ENCODE results near the gene SPATA33.

The SPATA33 gene

DNA sequence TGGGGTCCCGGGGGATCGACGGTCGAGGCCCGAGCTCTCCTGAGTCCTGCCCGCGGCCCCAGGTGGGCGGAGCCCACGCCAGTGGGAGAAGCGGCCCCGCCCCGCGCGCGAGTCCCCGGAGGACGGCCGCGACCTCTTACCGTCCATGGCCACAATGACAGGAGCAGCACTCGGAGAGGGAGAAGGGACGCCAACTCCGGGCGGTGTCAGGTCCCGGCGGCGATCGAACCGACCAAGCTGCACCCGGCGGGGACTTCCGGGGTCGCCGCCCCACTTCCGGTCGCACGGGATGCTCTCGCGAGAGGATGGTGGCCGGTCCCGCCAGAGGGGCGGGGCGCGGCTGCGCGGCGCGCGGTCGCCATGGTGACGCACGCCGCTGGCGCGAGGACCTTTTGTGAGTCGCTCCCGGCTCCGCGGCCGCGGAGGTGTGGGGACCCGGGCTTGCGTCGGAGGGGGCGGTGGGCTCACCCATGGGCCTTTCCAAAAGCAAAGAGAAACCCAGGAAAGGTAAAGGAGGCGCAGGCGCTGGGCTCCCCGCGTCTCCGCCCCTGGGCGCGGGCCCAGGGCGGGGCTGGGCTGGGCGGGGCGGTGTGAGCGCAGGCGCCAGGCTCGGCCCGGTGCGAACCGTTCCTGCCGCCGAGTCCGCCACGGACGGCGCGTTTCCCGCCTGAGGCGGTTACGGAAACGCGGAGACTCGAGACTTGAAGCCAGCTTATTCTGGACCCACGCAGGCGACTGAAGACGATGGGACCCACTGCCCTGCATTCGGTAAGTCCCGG, at the start of gene SPATA33, which contains the start of gene CHMP1A:
TSS of gene SPATA33 (plus strand) at position 395 of the 779 bp plus-strand sequence. CDS start at position 471, 76 bp downstream.
TSS of gene CHMP1A (minus strand) at position 267 of the 779 bp plus-strand sequence. CDS start at position 147, 120 bp downstream.
- peak; percentile 66 for DNase-seq

- no peak for DNase-seq
These were observed 49.5 kb upstream of the SPATA33 start for GRCh38 chr16:89607937-89608740.

- DNase-seq: no peak
These were observed 47.6 kb upstream of the SPATA33 start for GRCh38 chr16:89610108-89610453.

- DNase-seq: no peak
These were observed 45.0 kb upstream of the SPATA33 start for GRCh38 chr16:89612415-89613166.

DNA sequence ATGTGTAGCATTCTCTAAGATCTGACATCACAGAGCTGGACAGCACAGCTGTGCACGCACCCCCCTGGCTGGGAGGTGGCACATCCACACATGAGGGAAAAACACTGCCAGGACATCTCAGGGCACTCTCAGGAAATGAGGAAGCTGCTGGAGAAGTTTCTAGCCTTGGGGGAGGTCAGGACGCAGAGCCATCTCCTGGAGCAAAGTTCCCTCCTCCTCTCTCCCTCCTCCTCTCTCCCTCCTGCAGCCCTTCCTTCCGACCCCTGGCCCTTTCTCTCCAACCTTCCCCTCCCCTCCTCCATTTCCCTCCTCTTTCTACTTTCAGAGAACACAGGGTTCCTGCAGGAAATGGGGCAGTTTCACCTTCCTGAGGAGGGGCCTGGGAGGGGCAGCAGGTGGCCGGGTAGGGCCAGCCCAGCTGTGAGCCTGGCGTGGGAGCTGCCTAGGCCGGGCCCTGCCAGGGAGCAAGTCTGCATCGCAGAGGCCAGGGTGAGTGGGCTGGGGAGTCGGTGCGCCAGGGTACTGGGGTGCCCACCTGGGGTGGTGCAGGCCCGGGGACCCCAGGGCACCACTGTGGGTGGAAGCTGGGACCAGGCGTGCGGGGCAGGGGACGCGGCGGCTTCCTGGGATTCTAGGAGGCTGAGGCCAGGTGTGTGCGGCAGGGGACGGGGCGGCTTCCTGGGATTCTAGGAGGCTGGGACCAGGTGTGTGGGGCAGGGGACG, 44.2 kb upstream of the SPATA33 start, which contains the start of gene DPEP1:
TSS of gene DPEP1 (plus strand) at position 412 of the 723 bp plus-strand sequence. CDS start 16,769 bp downstream, outside the sequence.
- DNase-seq: no peak

- DNase-seq: no peak
These were observed 43.6 kb upstream of the SPATA33 start for GRCh38 chr16:89613954-89614459.

- DNase-seq: no peak
These were observed 42.5 kb upstream of the SPATA33 start for GRCh38 chr16:89615176-89615575.

- no peak for DNase-seq
These were observed 42.0 kb upstream of the SPATA33 start for GRCh38 chr16:89615596-89616090.

DNA sequence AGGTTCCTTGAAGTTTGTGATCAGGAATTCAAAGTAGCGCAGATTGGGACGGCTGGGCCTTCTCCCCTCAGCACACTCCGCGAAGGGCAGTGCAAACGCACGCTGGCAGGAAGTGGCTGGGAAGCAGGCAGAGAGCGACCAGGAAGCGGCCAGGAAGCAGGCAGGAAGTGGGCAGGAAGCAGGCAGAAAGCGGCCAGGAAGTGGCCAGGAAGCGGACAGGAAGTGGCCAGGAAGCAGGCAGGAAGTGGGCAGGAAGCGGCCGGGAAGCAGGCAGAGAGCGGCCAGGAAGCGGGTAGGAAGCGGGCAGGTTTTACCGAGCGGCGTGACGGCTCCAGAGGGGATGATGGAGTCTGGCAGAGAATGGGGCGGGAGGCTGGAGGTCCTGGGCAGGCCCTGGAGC, 41.0 kb upstream of the SPATA33 start:
- no peak for DNase-seq

DNA sequence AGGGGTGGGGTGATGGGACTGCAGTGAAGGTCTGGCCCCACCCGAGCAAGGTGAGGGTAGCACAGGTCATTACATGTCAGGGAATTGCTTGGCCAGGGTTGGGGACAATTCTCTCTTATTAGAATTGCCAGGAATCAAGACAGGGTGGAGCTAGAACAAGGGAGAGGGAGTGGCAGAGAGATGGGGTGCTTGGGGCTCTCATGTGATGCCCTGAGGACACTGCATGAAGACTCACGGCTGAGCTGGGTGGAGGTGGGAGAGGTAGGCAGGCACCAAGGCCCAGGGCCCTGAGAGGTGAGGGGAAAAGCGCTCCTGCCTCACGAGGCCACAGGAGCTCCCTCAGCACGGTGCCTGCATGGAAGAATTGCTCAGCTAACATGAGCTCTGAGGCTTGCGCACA, 40.6 kb upstream of the SPATA33 start:
- no peak for DNase-seq

DNA sequence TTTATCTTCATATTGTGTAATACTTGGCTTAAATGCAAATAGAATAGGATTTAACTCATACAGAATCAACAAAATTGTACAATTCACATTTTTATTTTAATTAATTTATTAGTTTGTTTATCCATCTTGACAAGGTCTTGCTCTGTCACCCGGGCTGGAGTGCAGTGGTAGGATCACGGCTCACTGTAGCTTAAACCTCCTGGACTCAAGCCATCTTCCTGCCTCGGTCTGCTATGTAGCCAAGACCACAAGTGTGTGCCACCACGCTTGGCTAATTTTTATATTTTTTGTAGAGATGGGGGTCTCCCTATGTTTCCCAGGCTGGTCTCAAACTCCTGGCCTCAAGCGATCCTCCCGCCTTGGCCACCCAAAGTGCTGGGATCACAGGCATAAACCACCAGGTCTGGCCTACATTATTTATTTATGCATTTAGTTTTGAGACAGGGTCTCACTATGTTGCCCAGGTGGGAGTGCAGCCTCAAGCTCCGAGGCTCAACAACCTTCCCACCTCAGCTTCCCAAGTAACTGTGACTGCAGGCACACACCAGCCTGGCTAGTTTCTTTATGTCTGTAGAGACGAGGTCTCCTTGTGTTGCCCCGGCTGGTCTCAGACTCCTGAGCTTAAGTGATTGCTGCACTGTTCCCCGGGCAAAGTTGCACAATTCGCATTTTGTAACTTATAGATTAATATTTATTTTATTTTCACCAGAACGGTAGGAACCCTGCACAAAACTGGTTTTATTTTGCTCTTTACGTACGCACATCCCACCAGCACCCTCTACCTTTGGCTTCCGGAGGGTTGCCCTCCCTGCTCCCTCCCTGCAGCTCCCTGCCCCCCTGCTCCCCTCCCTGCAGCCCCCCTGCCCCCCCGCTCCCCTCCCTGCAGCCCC, 39.3 kb upstream of the SPATA33 start:
- DNase-seq: no peak

DNA sequence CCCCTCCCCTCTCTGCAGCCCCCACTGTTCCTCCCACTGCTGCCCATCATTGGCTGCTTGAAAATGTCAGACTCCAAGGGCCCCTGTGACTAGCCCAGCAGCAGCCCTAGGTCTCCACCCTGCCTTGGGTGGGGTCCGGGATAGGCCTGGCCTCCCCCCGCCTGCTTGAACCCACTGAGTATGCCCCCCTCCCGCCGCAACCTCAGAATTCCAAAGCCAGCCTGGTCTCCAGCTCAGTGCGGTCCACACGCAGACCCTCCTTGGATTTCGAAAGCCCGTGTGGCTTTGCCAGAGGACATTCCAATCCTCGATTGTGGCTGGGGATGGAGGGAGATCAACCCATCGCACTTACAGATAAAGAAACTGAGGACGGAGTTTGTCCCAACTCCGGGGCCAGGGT, 37.8 kb upstream of the SPATA33 start:
- DNase-seq: no peak

- no peak for DNase-seq
These were observed 37.2 kb upstream of the SPATA33 start for GRCh38 chr16:89620406-89620841.

GRCh38 chr16:89621136-89621697, 36.4 kb upstream of the SPATA33 start:
- DNase-seq: no peak

- DNase-seq: no peak
These were observed 35.8 kb upstream of the SPATA33 start for GRCh38 chr16:89621698-89622409.

DNA sequence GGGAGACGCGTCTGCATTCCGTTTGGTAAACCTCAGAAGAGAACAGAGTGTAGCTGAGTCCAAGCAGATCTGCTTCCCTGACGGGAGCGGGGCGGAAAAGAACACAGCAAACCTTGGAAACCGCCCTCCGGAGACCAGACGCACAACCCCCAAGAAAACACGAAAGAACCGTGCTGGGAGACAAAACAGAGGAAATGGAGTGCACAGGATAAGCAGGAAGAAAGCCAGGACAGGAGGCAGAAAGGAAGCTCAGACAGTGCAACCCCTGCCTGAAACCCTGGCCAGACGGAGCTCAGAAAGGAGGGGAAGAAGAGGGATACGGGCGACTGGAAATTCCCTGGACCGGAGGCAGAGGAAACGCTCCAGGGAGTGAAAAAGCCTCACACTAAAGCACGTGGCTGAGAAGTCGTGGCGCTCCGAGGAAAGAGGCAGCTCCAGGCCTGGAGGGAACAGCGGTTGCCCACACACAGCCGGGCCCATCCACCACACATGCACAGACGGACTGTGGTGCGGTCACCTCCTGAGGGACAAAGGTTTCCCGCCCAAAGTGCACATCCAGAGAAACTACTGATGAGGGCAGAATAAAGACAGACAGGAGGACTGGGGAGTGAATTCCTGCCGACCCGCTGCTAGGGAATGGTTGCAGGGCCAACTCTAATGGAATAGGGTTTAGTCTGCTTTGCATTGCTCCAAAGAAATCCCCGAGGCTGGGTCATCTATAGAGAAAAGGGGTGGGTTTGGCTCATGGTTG, 34.0 kb upstream of the SPATA33 start:
- DNase-seq: no peak

DNA sequence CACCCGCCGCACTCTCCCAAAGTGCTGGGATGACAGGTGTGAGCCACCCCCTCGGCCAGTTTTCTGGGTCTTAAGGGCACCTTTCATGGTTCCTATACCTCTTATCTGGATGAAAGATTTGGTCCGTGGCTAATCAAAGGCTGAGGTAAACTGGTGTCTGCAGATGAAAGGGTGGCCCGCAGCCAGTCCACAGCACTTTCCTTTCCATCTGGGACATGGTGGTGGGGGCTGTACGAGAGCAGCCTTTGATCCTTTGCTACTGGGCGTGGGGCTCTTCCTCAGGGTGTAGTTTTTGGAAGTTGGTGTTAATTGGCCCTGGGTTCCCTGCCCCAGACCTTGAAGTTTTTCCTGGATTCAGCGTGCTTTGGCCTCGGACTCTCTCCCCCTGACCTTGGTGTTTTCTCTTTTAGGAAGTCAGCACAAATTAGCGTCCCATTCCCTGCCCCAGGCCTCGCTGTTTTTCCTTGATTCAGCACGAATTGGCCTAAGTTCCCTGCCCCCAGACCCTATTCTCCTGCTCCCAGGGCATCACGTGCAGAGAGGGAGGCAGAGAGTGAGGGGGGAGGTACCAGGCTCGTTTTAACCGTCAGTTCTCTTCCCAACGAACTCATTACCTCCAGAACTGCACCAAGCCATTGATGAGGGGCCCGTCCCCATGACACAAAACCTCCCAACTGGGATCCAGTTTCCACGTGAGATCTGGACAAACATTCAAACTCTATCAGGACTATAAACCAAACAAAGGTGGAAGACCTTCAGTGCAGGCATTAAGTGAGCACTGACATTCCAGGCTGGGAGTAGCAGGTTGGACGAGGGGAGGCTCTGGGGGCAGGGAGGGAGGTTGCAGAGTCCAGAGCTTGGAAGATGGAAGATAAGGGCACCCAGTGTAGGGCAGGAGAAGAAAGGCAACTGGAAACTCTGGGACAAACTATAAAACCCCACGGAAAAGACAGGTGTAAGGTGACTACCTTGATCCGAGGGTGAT, 32.6 kb upstream of the SPATA33 start:
- no peak for DNase-seq

All from NCI-H510A (cell line).